Hepatocyte (in vitro differentiated cells): Measurements from ENCODE around the gene MFSD8. TPM values are rescaled to one million over a fixed set of nuclear protein-coding genes. Genes with fewer than 3 reads are reported as not detected.
A peak's percentile ranks its signal among the peaks of the same experiment; 100 is the strongest.

Source experiments
- DNase-seq: peaks from one replicate; pipeline ENCODE4 v3.0.0-alpha.2; 2016; ENCODE audit warnings: low spot score
- H2AFZ ChIP-seq: fragments of 200-600 bp; sonication (generic); 2 replicates; pipeline ENCODE4 v1.6.0; 2016; ENCODE audit warnings: antibody characterized with exemption, mild to moderate bottlenecking
- H3K27ac ChIP-seq: fragments of 200-600 bp; sonication (generic); 2 replicates; pipeline ENCODE4 v1.5.1; 2016; ENCODE audit warnings: mild to moderate bottlenecking
- H3K27me3 ChIP-seq: fragments of 200-600 bp; sonication (generic); 2 replicates; pipeline ENCODE4 v1.6.1; 2016
- H3K36me3 ChIP-seq: fragments of 200-600 bp; sonication (generic); replicated peaks from 2 replicates; pipeline ENCODE4 v1.5.1; 2016; ENCODE audit warnings: low read depth; ENCODE audit not compliant: insufficient read depth
- H3K4me1 ChIP-seq: fragments of 200-600 bp; sonication (generic); 2 replicates; pipeline ENCODE4 v1.5.1; 2016; ENCODE audit warnings: mild to moderate bottlenecking, moderate library complexity; ENCODE audit not compliant: insufficient read depth
- H3K4me2 ChIP-seq: fragments of 200-600 bp; sonication (generic); 2 replicates; pipeline ENCODE4 v1.6.0; 2016
- H3K4me3 ChIP-seq: fragments of 200-600 bp; sonication (generic); 2 replicates; pipeline ENCODE4 v1.5.1; 2016; ENCODE audit warnings: mild to moderate bottlenecking
- H3K79me2 ChIP-seq: fragments of 200-600 bp; sonication (generic); 2 replicates; pipeline ENCODE4 v1.6.0; 2017; ENCODE audit warnings: mild to moderate bottlenecking
- H3K9me2 ChIP-seq: fragments of 200-600 bp; sonication (generic); replicated peaks from 2 replicates; pipeline ENCODE4 v1.6.0; 2017; ENCODE audit warnings: mild to moderate bottlenecking; ENCODE audit not compliant: insufficient read depth
- H3K9me3 ChIP-seq: fragments of 200-600 bp; sonication (generic); 2 replicates; pipeline ENCODE4 v1.5.1; 2016; ENCODE audit warnings: low read depth, mild to moderate bottlenecking
- H4K20me1 ChIP-seq: fragments of 200-600 bp; sonication (generic); 2 replicates; pipeline ENCODE4 v1.6.0; 2016; ENCODE audit warnings: mild to moderate bottlenecking; ENCODE audit not compliant: insufficient read depth, poor library complexity, severe bottlenecking
- CTCF ChIP-seq: fragments of 200-600 bp; sonication (generic); IDR thresholded peaks from 2 replicates; pipeline ENCODE4 v1.5.1; 2016; ENCODE audit warnings: antibody characterized with exemption, mild to moderate bottlenecking; ENCODE audit not compliant: poor library complexity
- EZH2 ChIP-seq: fragments of 200-600 bp; sonication (generic); IDR thresholded peaks from 2 replicates; pipeline ENCODE4 v1.6.1; 2016; ENCODE audit warnings: antibody characterized with exemption, mild to moderate bottlenecking, borderline replicate concordance
- EZH2phosphoT487 ChIP-seq: fragments of 200-600 bp; sonication (generic); IDR thresholded peaks from one replicate; pipeline ENCODE4 v1.6.1; 2018; ENCODE audit warnings: antibody characterized with exemption, mild to moderate bottlenecking, low read depth, moderate library complexity; ENCODE audit not compliant: unreplicated experiment, severe bottlenecking
- WGBS: methylation state at CpG from one replicate; pipeline ENCODE4 v1.1.6; 2016; ENCODE audit warnings: low lambda C conversion rate; ENCODE audit errors: missing lambda C conversion rate; 5-methylcytosine and 5-hydroxymethylcytosine counted together
- polyA plus RNA-seq: library from polyadenylated mRNA; unstranded; fragments of >200 nt; fragmentation: Nextera tagmentation; extraction: Ambion mirVana; gene quantifications from 2 replicates; pipeline ENCODE4 v1.2.1, GENCODE V29; 2016
- total RNA-seq: library from RNA; depleted of rRNA; stranded (reverse); fragments of >200 nt; gene quantifications from 2 replicates; pipeline ENCODE4 v1.2.3, GENCODE V29; 2014

The MFSD8 gene
- total RNA-seq (30.1 TPM in 2 replicates), polyA plus RNA-seq (12.8 and 17.0 TPM in 2 replicates)

- no peaks in the 10 kb centered on the region for H3K9me3 ChIP-seq
- peak within 1 kb of the TSS; percentile 68 for H3K4me3 ChIP-seq
- H3K36me3 ChIP-seq: no peaks in the 10 kb centered on the region
- H4K20me1 ChIP-seq: no peaks in the 10 kb centered on the region
- DNase-seq: peak; percentile 100
- peak within 1 kb of the TSS; percentile 76 for H2AFZ ChIP-seq
- H3K27me3 ChIP-seq: no peaks in the 10 kb centered on the region
- H3K4me2 ChIP-seq: peak within 1 kb of the TSS; percentile 83
- TF ChIP-seq EZH2phosphoT487: no peak
- TF ChIP-seq CTCF: peak; percentile 47
- WGBS: under 1% methylated on average over 65 of the region's 69 CpGs
- H3K27ac ChIP-seq: peak within 1 kb of the TSS; percentile 94
- H3K9me2 ChIP-seq: no peaks in the 10 kb centered on the region
- H3K79me2 ChIP-seq: peaks cover 72% of the 10 kb centered on the region
- H3K4me1 ChIP-seq: peaks cover 3% of the 10 kb centered on the region
These were observed at the start of gene MFSD8, which contains the start of gene ABHD18 for GRCh38 chr4:127965062-127965802. Gene MFSD8 (minus strand): TSS chr4:127965173. CDS start chr4:127965133, 40 bp downstream. Gene ABHD18 (plus strand): TSS chr4:127965406. CDS start chr4:127982956, 17,550 bp downstream.

GRCh38 chr4:128009428-128009827 lies 44.5 kb upstream of the MFSD8 start:
- TF ChIP-seq CTCF: no peak
- no peak for TF ChIP-seq EZH2
- TF ChIP-seq EZH2phosphoT487: no peak
- H3K4me1 ChIP-seq: no peaks in the 10 kb centered on the region
- WGBS: 88% methylated on average over 3 of the region's 3 CpGs
- H4K20me1 ChIP-seq: no peaks in the 10 kb centered on the region
- no peaks in the 10 kb centered on the region for H3K36me3 ChIP-seq
- no peak overlapping the region for H3K27ac ChIP-seq
- no peaks in the 10 kb centered on the region for H3K9me2 ChIP-seq
- H3K9me3 ChIP-seq: no peaks in the 10 kb centered on the region
- DNase-seq: no peak
- H3K4me3 ChIP-seq: no peak overlapping the region
- H3K27me3 ChIP-seq: no peaks in the 10 kb centered on the region
- H3K79me2 ChIP-seq: no peaks in the 10 kb centered on the region
- no peak overlapping the region for H2AFZ ChIP-seq
- H3K4me2 ChIP-seq: no peak overlapping the region

DNA sequence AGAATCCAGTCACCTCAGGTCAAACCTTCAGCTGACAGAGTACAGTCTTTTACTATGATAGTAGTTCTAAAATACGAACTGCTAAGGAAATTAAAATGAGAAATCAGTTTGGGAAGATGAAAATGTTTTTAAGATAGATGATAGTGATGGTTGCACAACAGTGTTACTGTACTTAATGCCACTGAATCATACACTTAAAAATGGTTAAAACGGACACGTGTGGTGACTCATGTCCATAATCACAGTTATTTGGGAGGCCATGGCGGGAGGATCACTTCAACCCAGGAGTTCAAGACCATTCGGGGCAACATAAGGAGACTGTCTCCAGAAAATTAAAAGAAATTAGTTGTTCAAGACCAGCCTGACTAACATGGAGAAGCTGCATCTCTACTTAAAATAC lies 41.6 kb upstream of the MFSD8 start:
- Histone ChIP-seq H2AFZ (no peak overlapping the region), H3K9me3 (no peaks in the 10 kb centered on the region), H4K20me1 (no peaks in the 10 kb centered on the region), H3K4me2 (no peak overlapping the region), H3K9me2 (no peaks in the 10 kb centered on the region), H3K79me2 (peaks cover 3% of the 10 kb centered on the region), H3K36me3 (no peaks in the 10 kb centered on the region), H3K4me3 (no peak overlapping the region), H3K27ac (no peak overlapping the region), H3K27me3 (no peaks in the 10 kb centered on the region), H3K4me1 (no peaks in the 10 kb centered on the region)
- DNase-seq: no peak
- WGBS: 86% methylated on average over 5 of the region's 5 CpGs
- TF ChIP-seq EZH2: no peak
- no peak for TF ChIP-seq CTCF
- no peak for TF ChIP-seq EZH2phosphoT487
